Activated naive CD8-positive, alpha-beta T cell treated with anti-CD3 and anti-CD28 coated beads, Interleukin-2, amount 50 U/mL, for 16 hours (primary cell): Measurements from ENCODE around the gene LRRC45.

ENCODE experiments used
- DNase-seq: peaks from one replicate; pipeline ENCODE4 v3.0.0-alpha.2; 2020; ENCODE audit warnings: low read depth, low spot score

The LRRC45 gene

DNA sequence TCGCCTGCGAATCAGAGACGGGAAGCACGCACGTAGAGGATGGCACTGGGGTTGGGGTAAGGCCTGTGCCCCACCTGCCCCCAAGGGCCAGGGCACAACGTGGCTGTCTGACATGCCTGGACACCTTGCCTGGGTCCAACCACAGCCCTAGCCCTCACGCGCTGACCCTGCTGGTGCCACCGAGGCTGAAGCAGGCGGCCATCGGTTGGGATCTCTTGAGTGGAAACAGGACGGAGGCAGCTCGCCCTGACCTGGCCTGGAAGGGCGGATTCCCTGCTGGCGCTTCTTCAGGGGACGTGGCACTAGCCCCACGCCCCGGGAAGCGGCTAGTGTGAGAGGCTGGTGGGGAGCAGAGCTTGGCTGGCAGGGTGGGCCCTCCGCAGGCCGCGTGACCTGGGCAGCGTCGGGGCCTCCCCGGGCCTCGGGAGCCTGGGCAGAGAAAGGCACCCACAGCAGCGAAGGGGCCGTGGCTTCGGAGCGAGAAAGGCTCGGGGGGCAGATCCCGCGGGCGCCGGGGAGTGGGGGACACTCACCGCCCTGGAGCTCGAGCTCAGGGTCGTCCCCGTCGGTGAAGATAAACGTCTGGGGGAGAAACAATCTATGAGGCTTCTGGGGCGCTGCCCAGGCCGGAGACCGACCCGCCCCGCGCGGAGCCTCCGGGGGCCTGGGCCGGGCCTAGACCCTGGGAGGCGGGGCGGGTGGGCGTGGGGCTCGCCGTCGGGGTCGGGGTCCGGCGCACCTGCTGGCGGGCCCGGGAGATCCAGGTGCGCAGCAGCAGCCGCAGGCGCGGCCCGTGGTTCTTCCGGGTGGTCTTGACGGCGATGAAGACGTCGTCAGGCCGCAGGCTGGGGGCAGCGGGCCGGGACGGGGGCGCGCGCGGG, 27.9 kb downstream of the LRRC45 start:
- no peak for DNase-seq

DNA sequence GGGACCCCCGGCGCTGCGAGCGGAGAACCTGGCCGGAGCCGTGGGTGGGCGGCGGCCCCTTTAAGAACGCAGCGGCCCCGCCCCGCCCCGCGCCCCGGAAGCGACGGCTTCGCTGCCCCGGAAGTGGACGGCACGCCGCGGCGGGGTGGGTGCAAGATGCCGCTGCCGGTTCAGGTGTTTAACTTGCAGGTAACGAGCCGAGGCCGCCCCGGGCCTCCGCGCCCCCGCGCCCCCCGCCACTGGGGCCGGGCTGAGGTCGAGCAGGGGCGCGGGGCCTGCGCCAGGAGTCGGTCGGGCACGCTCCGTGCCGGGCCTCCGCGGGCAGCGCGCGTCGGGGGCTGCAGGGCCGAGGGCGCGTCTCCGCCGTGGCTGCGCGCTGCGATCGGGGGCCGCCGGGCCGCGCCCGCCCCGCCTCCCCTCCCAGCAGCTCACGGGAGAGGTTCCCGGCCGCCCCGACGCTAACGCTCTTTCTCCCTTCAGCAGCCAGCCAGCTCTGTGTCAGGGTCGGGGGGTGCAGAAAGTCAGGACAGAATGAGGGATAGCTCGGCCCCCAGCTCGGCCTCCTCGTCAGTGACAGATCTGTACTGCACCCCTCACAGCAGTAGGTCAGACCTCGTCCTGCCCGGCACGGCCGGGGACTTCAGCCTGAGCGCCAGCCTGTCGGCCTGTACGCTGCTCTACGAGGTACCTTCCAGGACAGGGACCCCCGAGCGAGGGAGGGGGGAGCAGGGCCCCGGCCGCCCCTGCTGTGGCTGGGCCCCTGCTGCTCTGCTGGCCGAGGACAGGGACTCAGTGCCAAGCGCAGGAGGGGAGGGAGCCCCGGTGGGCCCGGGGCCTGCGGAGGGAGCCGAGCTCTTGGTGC, 28.9 kb downstream of the LRRC45 start, which contains the start of the genes GPS1 and RFNG:
GPS1 (plus strand) TSS at position 123 of the 862 bp plus-strand sequence; CDS start at position 157, 34 bp downstream.
RFNG (minus strand) TSS at position 36 of the 862 bp plus-strand sequence. CDS start 45 bp downstream, outside the sequence.
- DNase-seq = peak; percentile 80

DNA sequence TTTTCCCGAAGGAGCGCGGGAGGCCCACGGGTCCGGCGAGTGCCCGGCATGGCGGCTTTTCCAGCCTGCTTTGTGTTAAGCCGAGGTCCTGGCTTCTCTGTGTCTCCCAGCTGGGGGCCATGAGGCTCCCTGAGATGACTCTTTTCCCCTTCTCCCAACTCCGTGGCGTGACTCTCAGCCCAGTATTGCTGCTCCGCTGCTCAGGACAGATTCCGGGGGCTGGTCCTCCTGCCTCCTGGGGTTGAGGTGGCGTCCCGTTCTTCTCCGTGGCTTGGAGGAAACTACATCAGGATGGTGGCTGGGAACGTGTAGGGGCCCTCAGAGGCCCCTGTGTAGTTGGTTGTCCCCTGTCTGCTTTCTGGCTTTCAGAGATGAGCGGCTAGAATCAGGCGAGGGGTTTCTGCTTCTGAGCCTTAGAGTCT, 29.5 kb downstream of the LRRC45 start:
- no peak for DNase-seq

DNA sequence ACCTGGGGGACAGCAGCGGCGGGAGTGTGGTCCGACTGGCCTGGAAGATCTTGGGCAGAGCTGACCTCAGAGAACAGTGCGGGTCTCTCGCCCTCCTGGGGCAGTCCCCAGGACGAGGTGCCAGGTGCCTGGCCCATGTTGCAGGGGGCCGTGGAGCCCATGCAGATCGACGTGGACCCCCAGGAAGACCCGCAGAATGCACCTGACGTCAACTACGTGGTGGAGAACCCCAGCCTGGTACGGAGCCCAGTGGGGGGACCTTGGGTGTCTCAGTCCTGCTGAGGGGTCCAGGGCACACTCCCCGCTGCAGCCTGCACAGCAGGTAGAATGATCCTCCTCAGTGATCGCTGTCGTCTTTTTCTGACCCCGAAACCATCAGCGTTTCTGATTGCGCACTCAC, 30.0 kb downstream of the LRRC45 start:
- no peak for DNase-seq

DNA sequence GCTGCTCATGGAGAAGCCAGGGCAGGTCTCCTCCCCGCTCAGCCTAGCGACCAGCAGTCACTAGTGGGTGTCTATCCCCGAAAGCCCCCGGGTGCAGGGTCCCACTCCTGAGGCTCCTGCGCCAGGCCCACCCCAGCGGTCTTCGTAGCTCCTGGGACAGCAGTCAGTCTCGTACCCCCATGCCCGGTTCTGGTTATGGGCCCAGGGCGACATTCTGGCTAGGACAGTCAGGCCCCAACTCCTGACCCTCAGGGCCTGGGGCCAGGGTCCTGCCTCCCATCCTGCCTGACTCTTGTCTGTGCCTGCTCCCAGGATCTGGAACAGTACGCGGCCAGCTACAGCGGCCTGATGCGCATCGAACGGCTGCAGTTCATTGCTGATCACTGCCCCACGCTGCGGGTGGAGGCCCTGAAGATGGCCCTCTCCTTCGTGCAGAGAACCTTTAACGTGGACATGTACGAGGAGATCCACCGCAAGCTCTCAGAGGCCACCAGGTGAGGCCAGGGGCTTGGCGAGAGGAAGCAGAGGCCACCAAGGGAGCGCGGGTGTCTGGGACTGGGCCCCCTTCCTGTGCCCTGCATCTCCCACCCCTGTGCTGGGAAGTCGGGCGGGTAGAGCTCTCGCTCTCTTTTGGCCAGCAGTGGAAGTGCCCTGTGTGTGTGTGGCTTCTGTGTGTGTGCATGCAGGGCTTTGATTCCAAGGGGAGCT, 30.6 kb downstream of the LRRC45 start:
- no peak for DNase-seq

DNA sequence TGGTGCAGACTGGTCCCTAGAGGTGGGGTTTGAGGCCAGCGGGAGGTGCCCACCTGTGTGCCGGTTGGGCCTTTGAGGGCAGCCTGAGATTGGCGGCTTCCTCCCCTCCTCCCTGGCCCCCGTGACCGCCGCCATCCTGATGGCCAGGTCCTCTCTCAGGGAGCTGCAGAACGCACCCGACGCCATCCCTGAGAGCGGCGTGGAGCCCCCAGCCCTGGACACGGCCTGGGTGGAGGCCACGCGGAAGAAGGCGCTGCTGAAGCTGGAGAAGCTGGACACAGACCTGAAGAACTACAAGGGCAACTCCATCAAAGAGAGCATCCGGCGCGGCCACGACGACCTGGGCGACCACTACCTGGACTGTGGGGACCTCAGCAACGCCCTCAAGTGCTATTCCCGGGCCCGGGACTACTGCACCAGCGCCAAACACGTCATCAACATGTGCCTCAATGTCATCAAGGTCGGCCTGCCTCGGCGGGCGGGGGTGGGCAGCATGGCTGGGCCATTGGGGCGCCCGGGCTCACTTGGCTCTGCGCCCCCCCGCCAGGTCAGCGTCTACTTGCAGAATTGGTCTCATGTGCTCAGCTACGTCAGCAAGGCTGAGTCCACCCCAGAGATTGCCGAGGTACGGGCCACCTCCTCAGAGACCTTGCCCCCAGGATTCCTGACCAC, 31.4 kb downstream of the LRRC45 start:
- no peak for DNase-seq

DNA sequence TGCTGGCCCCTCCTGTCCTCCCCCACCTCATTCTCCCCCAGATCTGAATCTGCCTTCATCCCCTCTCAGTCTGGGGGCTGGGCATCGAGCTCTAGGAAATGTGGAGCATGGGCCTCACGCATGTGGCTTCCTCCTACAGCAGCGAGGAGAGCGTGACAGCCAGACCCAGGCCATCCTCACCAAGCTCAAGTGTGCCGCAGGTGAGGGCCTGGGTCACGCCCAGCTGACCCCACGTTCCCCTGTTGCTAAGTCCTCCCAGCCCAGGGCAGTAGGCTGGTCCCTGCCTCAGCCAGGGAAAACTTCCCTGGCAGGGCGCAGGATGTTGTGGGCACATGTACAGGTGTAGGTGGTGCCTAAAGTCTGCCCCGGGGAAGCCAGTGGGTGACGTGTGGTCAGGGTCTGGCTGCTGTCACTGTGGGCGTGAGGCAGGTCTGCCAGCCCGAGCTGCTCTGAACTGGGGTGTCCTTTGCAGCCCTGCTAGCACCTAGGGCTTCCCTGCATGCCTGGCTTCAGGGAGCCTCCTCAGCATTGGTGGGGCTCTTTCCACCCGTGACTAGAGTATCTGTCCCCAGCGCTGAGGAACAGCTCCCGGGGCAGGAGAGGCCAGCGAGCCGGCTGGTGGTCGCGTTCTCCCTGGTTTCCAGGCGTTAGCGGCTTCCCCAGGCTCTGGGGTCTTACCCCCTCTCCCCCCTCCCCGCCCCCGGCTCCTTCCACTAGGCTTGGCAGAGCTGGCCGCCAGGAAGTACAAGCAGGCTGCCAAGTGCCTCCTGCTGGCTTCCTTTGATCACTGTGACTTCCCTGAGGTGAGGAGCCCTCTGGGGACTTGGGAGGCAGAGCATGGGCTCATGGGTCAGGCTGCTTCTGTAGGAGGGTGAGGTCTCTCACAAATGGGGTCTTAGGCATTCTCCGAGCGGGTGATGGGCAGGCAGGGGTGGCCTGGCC, 32.2 kb downstream of the LRRC45 start:
- no peak for DNase-seq

DNA sequence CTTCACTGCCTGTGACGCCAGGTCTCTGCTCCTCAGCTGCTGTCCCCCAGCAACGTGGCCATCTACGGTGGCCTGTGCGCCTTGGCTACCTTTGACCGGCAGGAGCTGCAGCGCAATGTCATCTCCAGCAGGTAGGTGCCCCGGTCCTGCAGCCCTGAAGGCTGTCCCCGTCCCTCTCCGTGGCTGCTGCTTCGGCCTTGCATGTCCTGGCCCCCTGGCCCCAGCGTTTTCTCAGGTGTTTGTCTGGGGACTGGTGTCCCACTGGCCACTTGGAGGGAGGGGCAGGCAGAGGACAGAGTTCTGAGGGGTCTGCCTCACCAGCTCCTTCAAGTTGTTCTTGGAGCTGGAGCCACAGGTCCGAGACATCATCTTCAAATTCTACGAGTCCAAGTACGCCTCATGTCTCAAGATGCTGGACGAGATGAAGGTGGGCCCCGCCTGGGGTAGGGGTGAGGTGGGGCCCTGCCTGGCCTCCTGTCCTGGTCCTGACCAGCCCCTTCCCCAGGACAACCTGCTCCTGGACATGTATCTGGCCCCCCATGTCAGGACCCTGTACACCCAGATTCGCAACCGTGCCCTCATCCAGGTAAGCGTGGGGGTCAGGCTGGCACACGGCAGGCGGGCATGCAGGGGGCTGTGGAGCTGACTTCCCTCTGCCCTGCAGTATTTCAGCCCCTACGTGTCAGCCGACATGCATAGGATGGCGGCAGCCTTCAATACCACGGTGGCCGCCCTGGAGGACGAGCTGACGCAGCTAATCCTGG, 33.0 kb downstream of the LRRC45 start:
- no peak for DNase-seq

DNA sequence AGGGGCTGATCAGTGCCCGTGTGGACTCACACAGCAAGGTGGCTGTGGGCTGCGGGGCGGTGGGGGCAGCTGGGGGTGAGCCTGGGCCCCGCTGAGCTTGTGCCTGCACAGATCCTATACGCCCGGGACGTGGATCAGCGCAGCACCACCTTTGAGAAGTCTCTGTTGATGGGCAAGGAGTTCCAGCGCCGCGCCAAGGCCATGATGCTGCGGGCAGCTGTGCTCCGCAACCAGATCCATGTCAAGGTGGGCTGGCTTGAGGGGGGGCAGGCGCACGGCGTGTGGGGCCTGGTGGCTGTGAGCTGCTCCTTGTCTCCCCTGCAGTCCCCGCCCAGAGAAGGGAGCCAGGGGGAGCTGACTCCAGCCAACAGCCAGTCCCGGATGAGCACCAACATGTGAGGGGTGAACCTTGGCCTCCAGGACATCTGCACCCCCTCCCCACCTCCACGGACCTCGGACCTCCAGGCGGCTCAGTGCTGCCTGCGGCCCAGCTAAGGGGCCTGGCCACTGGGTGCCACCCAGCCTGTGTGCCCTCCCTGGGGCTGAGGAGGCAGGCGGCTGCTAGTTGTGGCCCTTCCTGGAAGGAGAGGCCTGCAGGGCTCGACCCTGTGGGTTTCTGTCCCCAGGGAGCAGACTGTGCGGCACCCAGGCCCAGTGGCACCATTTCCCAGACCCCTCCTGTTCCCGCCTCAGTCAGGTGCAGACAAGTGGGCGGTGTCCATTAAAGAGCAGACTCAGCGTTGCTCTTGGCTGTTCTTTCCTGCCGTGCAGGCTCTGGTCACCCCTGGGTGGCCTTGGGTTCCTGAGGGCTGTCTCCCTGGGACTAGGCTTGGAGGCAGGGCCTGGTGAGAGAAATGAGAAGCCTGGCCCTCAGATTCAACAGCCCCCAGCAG, 33.9 kb downstream of the LRRC45 start:
- no peak for DNase-seq

DNA sequence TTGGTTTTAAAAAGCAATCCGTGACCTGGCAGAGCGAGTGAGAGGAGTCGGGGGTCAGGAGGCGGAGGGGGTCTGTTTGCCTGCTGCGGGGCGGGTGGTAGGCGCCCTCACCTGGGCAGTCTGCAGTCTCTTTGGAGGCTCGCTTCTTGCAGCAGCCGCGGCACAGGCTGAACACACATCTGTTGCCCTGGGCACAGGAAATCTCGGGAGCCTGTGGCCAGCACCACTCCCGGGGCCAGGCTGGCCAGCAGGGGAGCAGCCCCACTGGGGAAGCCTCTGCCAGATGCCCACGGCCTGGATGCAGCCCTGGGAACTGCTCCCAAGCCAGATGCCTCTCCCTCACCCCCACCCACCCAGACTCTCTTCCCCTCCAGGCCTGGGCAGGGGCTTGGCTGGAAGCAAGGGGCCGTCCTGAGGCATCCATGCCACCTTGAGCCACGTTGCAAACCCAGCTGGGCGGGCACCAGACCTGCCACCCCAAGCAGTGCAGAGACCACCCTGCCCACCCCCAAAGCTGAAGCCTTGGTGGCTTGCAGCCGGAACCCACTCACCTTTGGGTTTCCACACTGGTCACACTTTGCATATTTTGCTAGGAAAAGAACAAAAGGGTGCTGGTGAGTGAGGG, 35.2 kb downstream of the LRRC45 start:
- no peak for DNase-seq

DNA sequence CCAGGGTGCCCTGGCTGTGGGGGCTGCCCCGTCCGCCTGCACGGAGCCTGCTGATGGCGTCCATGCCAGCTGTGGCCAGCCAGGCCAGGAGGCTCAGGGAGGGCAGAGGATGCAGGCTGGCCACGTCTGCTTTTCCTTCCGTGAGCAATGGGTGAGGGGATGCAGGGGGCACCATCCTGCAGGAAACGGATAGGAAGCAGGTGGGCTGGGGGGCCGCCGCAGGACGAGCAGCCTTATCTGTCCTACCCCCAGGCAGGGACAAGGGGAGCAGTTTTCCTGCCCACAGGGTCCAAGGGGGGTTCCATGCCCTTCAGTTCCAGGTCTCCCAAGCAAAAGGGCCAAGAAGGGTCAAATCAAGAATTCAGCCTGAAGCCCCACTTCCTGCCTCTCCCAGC, 35.7 kb downstream of the LRRC45 start:
- no peak for DNase-seq

DNA sequence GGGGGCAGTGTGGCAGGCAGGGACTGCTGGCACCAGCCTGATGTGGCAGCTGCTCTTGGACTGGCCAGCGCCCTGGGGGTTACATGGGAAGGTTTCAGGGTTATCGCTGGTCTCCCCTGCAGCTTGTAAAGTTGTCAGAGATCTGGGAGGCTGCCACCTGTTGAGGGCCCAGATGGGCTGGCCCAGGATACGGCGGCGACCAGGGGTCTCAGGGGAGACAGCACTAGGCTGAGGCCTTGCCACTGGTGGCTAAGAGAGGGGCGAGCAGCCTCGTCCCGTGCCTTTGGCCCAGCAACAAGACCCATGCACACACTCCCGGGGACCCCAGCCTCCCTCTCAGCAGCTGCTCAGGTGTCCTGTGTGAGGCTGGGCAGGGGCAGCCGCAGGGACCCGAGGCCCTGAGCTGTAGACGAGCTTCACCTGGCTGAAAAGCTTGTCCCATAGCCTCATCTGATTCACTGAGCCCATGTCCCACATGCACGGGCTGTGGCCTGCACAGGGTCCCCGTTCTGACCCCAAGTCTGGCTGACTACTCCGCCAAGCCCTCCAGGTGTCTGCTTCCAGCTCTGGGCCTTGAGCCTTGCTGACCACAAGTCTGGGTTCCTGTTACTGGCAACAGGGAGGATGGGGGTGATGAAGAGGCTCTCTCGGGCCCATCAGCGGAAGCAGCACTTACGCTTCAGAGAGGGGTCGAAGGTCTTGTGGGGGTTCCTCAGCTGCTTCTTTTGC, 36.3 kb downstream of the LRRC45 start:
- DNase-seq = no peak

DNA sequence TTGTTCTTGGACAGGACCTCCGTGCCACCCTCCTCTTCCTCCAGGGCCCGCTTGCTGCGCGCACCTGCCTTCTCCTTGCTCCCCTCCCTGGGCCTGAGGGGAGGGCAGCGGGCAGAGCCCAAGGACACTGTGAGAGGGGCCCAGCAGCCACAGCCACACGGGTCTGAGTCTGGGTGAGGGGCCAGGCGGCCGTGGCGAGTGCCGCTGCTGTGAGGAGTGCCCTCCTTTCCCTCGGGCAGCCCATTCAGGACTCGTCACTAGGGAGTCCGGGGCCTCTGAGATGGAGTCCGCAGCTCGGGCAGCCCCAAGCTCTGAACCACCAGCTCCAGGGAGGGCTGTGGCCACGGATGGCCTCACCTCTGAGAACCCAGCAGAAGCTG, 36.9 kb downstream of the LRRC45 start:
- no peak for DNase-seq

DNA sequence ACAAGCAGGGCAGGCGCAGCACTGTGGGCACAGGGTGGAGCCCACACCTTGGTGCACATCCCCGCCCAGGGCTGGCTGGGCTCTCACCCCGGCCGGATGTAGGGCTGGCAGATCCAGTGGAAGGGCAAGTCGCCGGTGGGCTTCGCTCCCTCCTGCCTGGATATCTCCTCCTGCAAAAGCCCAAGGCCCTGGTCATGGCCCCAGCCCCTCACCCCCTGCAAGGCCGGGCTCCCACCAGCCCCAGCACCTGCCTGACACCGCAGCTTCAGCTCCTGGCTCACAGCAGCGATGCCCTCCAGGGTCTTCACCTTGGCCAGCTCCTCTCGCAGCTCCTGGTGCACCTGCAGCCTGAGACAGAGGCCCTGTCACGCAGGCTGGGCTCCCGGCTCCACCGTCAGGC, 37.5 kb downstream of the LRRC45 start:
- no peak for DNase-seq

DNA sequence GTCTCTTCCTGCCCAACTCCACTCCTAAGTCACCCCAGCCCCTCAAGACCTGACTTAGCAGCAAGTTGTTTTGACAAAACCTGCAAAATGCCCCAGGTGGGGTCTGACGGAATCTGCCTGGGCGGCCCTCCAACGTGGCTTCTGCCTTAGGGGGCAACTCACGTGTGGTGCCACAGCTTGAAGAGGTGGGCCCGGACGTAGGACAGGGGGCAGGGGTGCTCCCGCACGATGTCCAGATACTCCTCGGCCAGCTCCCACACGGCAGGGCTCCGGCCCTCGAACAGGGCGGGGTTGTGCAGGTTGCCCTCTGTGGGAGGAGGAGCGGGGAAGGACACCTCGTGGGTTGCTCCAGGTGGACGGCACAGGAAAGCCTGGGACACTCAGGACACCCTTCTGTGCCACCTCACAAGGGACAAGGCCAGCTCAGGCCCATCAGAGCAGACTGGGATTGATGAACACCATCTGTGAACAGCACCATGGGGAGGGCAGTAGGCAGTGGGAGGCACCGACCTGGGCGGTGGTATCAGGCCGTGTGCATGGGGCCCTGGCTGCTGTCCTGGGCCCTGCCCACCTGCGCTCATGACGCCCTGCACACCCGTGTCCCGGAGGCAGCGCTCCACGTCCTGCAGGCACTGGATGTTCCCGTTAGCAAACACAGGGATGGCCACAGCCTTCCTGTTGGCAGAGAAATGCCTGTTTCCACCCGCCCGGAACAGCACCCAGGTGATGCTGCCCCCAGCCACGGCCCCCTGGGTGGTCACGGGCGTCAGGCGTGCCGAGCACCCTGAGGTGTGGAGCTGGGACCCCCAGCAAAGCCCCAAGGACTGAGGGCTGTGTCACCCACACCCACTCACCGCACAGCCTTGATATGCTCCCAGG, 38.2 kb downstream of the LRRC45 start:
- DNase-seq = no peak
